Stimulated activated naive CD8-positive, alpha-beta T cell treated with anti-CD3 and anti-CD28 coated beads, Interleukin-15, Interleukin-2, amounts not matched to agents 100 ng/mL and 50 ng/mL, for 24 hours (primary cell): ENCODE results near the gene TMEM69.
"Not testable (repeated sequence)": the region's sequence is repeated elsewhere in the genome, so short reads cannot be mapped to it uniquely, and the experiment has no call there.

Experiments used
- H3K27ac Mint-ChIP-seq: one replicate; pipeline ENCODE4 v1.8.0; 2021; ENCODE audit warnings: mild to moderate bottlenecking, mixed read lengths
- H3K27me3 Mint-ChIP-seq: one replicate; pipeline ENCODE4 v1.8.0; 2021; ENCODE audit warnings: mixed read lengths
- H3K36me3 Mint-ChIP-seq: one replicate; pipeline ENCODE4 v1.8.0; 2021; ENCODE audit warnings: low read depth, mixed read lengths
- H3K4me1 Mint-ChIP-seq: one replicate; pipeline ENCODE4 v1.8.0; 2021; ENCODE audit warnings: low read depth, mixed read lengths
- H3K4me3 Mint-ChIP-seq: one replicate; pipeline ENCODE4 v1.8.0; 2021; ENCODE audit warnings: mild to moderate bottlenecking, mixed read lengths
- H3K9me3 Mint-ChIP-seq: one replicate; pipeline ENCODE4 v1.8.0; 2021; ENCODE audit warnings: mixed read lengths

TMEM69 gene

GRCh38 chr1:45687014-45687753, 797 bp upstream of the TMEM69 start:
- H3K36me3 Mint-ChIP-seq, result peaks cover 36% of the 10 kb centered on the region
- peak overlapping the region; percentile 97 for H3K4me3 Mint-ChIP-seq
- H3K4me1 Mint-ChIP-seq, result peaks cover 55% of the 10 kb centered on the region
- no peaks in the 10 kb centered on the region for H3K9me3 Mint-ChIP-seq
- H3K27me3 Mint-ChIP-seq, result no peaks in the 10 kb centered on the region
- H3K27ac Mint-ChIP-seq, result peak overlapping the region; percentile 96

- Mint-ChIP-seq H3K4me1 (peaks cover 32% of the 10 kb centered on the region), H3K36me3 (peaks cover 65% of the 10 kb centered on the region)
- not testable (repeated sequence) for H3K27ac Mint-ChIP-seq, H3K4me3 Mint-ChIP-seq, H3K27me3 Mint-ChIP-seq, H3K9me3 Mint-ChIP-seq
Observed at GRCh38 chr1:45693811-45694210, 5.8 kb downstream of the TMEM69 start.

DNA sequence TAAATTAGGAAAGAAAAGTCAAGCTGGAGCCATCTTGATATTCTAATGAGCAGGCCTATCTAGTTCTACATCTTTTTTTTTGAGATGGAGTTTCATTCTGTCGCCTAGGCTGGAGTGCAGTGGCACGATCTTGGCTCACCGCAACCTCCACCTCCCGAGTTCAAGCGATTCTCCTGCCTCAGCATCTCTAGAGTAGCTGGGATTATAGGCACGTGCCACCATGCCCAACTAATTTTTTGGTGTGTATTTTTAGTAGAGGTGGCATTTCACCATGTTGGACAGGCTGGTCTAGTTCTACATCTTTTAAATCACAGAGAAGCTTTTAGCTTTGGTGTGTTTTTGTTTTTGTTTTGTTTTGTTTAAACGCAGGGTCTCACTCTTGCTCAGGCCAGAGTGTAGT, 6.8 kb downstream of the TMEM69 start:
- H3K4me3 Mint-ChIP-seq, result no peak overlapping the region

GRCh38 chr1:45704637-45705036, 16.7 kb downstream of the TMEM69 start:
- no peaks in the 10 kb centered on the region for H3K4me1 Mint-ChIP-seq
- H3K4me3 Mint-ChIP-seq, result no peak overlapping the region
- peaks cover 8% of the 10 kb centered on the region for H3K9me3 Mint-ChIP-seq
- H3K27ac Mint-ChIP-seq, result no peak overlapping the region
- peaks cover 22% of the 10 kb centered on the region for H3K36me3 Mint-ChIP-seq
- H3K27me3 Mint-ChIP-seq, result no peaks in the 10 kb centered on the region

More for the DNA sequence above, 6.8 kb downstream of the TMEM69 start:
- Mint-ChIP-seq H3K36me3 (peaks cover 62% of the 10 kb centered on the region), H3K9me3 (no peaks in the 10 kb centered on the region), H3K4me1 (peaks cover 24% of the 10 kb centered on the region), H3K27ac (no peak overlapping the region), H3K27me3 (no peaks in the 10 kb centered on the region)

DNA sequence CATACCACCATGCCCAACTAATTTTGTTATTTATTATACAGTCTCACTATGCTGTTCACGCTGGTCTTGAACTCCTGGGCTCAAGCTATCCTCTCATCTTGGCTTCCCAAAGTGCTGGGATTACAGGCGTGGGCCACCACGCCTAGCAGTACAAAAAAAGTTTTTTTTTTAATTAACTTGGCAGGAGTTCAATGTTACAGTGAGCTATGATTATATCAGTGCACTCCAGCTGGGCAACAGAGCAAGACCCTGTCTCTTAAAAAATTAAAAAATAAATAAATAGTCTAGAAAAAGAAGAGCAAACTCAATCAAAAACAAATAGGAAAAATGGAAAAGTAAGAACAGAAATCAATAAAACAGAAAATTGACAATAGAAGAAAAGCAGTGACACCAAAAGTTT, 25.7 kb downstream of the TMEM69 start:
- H3K4me3 Mint-ChIP-seq, result no peak overlapping the region
- no peaks in the 10 kb centered on the region for H3K27me3 Mint-ChIP-seq
- H3K27ac Mint-ChIP-seq, result no peak overlapping the region
- peaks cover 33% of the 10 kb centered on the region for H3K36me3 Mint-ChIP-seq
- no peaks in the 10 kb centered on the region for H3K9me3 Mint-ChIP-seq
- H3K4me1 Mint-ChIP-seq, result no peaks in the 10 kb centered on the region

DNA sequence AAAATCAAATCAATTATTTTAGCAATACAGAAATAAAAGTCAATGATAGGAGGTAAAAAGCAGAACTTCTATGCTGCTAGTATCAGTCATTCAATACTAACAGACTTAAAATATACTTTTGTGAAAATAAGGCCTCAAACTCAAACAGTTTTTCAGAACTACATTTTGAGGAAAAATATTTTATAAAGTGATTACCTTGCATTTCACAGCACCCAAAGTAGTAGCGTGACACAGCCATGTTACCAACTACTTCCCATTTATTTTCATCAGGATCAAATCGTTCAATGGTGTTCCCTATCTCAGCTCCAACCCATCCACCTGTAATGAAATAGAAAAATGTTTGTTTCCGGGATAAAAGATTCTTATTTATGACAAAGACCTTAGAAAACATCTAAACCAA, 28.7 kb downstream of the TMEM69 start:
- no peaks in the 10 kb centered on the region for H3K27me3 Mint-ChIP-seq
- H3K36me3 Mint-ChIP-seq, result peaks cover 24% of the 10 kb centered on the region
- H3K9me3 Mint-ChIP-seq, result no peaks in the 10 kb centered on the region
- H3K27ac Mint-ChIP-seq, result no peak overlapping the region
- no peak overlapping the region for H3K4me3 Mint-ChIP-seq
- no peaks in the 10 kb centered on the region for H3K4me1 Mint-ChIP-seq

- H3K4me3 Mint-ChIP-seq, H3K27ac Mint-ChIP-seq, H3K27me3 Mint-ChIP-seq, H3K4me1 Mint-ChIP-seq, H3K9me3 Mint-ChIP-seq: not testable (repeated sequence)
- H3K36me3 Mint-ChIP-seq, result peaks cover 20% of the 10 kb centered on the region
Observed at GRCh38 chr1:45717386-45717785, 29.4 kb downstream of the TMEM69 start.

GRCh38 chr1:45718289-45718688, 30.3 kb downstream of the TMEM69 start:
- Mint-ChIP-seq H3K4me3 (no peak overlapping the region), H3K9me3 (no peaks in the 10 kb centered on the region), H3K36me3 (peaks cover 26% of the 10 kb centered on the region), H3K27ac (no peak overlapping the region), H3K4me1 (no peaks in the 10 kb centered on the region), H3K27me3 (no peaks in the 10 kb centered on the region)

DNA sequence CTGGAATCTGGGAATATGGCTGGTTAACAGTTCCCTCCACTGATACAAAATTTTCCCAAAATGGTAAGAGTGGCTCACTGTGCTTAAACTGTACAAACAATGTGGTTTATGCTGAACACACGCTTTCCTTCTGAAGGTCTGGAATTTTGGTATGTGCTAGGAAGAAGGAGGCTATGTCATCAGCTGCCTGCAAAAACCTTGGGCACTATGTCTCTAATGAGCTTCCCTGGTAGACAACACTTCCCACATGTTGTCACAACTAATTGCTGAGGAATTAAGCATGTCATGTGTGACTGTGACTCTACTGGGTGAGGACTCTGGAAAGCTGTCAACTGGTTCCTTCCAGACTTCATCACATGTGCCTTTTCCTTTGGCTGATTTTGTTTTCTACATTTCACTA, 33.2 kb downstream of the TMEM69 start:
- Mint-ChIP-seq H3K9me3 (no peaks in the 10 kb centered on the region), H3K4me3 (no peak overlapping the region)

GRCh38 chr1:45722809-45723208, 34.8 kb downstream of the TMEM69 start:
- Mint-ChIP-seq H3K9me3 (no peaks in the 10 kb centered on the region), H3K36me3 (peaks cover 11% of the 10 kb centered on the region), H3K4me3 (no peak overlapping the region), H3K27ac (no peak overlapping the region), H3K4me1 (no peaks in the 10 kb centered on the region), H3K27me3 (no peaks in the 10 kb centered on the region)

More for the DNA sequence above, 33.2 kb downstream of the TMEM69 start:
- Mint-ChIP-seq H3K27me3 (no peaks in the 10 kb centered on the region), H3K36me3 (peaks cover 5% of the 10 kb centered on the region), H3K27ac (no peak overlapping the region), H3K4me1 (no peaks in the 10 kb centered on the region)

GRCh38 chr1:45723248-45723930, 35.4 kb downstream of the TMEM69 start:
- H3K4me1 Mint-ChIP-seq, result no peaks in the 10 kb centered on the region
- no peak overlapping the region for H3K27ac Mint-ChIP-seq
- no peaks in the 10 kb centered on the region for H3K9me3 Mint-ChIP-seq
- no peak overlapping the region for H3K4me3 Mint-ChIP-seq
- no peaks in the 10 kb centered on the region for H3K27me3 Mint-ChIP-seq
- peaks cover 11% of the 10 kb centered on the region for H3K36me3 Mint-ChIP-seq

DNA sequence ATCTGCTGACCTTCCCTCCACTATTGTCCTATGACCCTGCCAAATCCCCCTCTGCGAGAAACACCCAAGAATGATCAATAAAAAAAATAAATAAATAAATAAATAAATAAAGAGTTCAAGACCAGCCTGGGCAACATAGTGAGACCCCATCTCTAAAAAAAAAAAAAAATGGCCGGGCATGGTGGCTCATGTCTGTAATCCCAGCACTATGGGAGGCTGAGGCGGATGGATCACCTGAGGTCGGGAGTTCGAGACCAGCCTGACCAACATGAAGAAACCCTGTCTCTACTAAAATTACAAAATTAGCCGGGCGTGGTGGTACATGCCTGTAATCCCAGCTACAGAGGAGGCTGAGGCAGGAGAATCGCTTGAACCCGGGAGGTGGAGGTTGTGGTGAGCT, 38.0 kb downstream of the TMEM69 start:
- not testable (repeated sequence) for H3K27ac Mint-ChIP-seq, H3K4me3 Mint-ChIP-seq, H3K4me1 Mint-ChIP-seq, H3K27me3 Mint-ChIP-seq, H3K9me3 Mint-ChIP-seq
- H3K36me3 Mint-ChIP-seq, result peaks cover 15% of the 10 kb centered on the region

DNA sequence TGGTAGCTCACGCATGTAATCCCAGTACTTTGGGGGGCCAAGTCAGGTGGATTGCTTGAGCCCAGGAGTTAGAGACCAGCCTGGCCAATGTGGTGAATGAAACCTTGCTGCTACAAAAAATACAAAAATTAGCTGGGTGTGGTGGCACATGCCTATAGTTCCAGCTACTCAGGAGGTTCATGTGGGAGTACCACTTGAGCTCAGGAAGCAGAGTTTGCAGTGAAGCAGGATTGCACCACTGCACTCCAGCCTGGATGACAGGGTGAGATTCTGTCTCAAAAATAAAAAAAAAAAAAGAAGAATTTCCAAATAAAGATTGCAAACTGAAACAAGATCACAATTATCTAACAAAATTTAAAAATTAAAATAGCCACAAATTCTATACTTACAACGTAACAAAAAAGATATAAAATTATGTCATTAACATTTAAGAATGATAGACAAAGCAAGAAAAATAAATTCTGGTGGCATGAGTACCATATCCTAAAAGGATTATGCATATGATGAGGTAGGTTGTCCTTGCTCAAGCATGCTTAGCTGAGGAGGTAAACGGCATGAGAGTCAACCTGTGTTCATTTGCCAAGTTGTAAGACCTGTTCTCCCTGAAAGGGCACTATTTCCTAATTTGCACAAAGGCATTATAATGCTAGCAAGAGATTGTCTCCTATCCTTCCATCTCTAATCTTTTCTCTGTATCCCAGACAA, 42.2 kb downstream of the TMEM69 start:
- H3K4me3 Mint-ChIP-seq, result no peak overlapping the region
- H3K27ac Mint-ChIP-seq, result no peak overlapping the region
- peaks cover 9% of the 10 kb centered on the region for H3K36me3 Mint-ChIP-seq
- peaks cover 5% of the 10 kb centered on the region for H3K4me1 Mint-ChIP-seq
- H3K9me3 Mint-ChIP-seq, result no peaks in the 10 kb centered on the region
- H3K27me3 Mint-ChIP-seq, result no peaks in the 10 kb centered on the region

DNA sequence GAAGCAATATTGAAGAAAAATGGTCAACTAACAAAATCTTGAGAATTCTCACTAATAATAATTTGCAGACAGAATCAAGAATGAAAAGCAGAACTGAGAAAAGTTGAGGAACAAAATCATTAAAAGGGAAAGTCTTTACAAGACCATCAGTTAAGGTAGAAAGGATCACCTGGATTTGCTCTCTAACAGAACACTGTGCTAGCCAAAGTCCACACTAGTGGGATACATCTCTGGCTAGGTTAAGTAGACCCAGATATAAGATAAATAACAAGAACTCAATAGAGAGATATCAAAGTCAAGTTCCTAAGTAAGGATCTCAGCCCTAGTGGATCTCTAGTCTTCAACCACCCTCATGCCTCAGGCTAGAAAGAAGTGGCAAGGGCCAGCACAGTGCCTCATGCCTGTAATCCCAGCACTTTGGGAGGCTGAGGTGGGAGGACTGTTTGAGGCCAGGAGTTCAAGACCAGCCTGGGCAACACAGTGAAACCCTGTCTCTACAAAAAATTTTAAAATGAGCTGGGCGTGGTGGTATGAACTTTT, 42.9 kb downstream of the TMEM69 start:
- Mint-ChIP-seq H3K27me3 (no peaks in the 10 kb centered on the region), H3K4me1 (peaks cover 5% of the 10 kb centered on the region), H3K9me3 (no peaks in the 10 kb centered on the region), H3K4me3 (no peak overlapping the region), H3K36me3 (peaks cover 9% of the 10 kb centered on the region), H3K27ac (no peak overlapping the region)

GRCh38 chr1:45739137-45739536, 51.2 kb downstream of the TMEM69 start:
- no peaks in the 10 kb centered on the region for H3K9me3 Mint-ChIP-seq
- no peak overlapping the region for H3K4me3 Mint-ChIP-seq
- no peaks in the 10 kb centered on the region for H3K27me3 Mint-ChIP-seq
- H3K36me3 Mint-ChIP-seq, result peaks cover 24% of the 10 kb centered on the region
- no peak overlapping the region for H3K27ac Mint-ChIP-seq
- H3K4me1 Mint-ChIP-seq, result no peaks in the 10 kb centered on the region
